Panc1 (cell line): ENCODE measurements around the gene FAM174B.

Source experiments
- CTCF ChIP-seq: fragments of 450-650 bp; IDR thresholded peaks from 2 replicates; pipeline ENCODE4 v1.5.1; 2017; ENCODE audit warnings: mild to moderate bottlenecking
- SIN3A ChIP-seq: IDR thresholded peaks from 2 replicates; pipeline ENCODE4 v1.6.1; 2012; ENCODE audit warnings: low read depth, mild to moderate bottlenecking, low read length, moderate library complexity, borderline replicate concordance; ENCODE audit not compliant: insufficient read depth

- TF ChIP-seq SIN3A: no peak
- no peak for TF ChIP-seq CTCF
Measured at GRCh38 chr15:92667287-92667904, 11.8 kb upstream of the FAM174B start.
